Neuronal stem cell (in vitro differentiated cells): ENCODE results near the gene CDC25B.

Source experiments
- DNase-seq: peaks from one replicate; pipeline ENCODE4 v3.0.0-alpha.2; 2013; ENCODE audit warnings: low spot score
- H2AFZ ChIP-seq: one replicate; pipeline ENCODE4 v1.6.1; 2013; ENCODE audit warnings: mild to moderate bottlenecking, low read length, inconsistent platforms
- H2AK5ac ChIP-seq: 2 replicates; pipeline ENCODE4 v1.6.1; 2013; ENCODE audit warnings: low read depth, mild to moderate bottlenecking, inconsistent platforms, low read length, moderate library complexity, mixed read lengths
- H2BK120ac ChIP-seq: 2 replicates; pipeline ENCODE4 v1.6.1; 2013; ENCODE audit warnings: low read depth, mild to moderate bottlenecking, inconsistent platforms, low read length, moderate library complexity, mixed read lengths
- H2BK12ac ChIP-seq: one replicate; pipeline ENCODE4 v1.6.1; 2013; ENCODE audit warnings: low read length, inconsistent platforms
- H2BK15ac ChIP-seq: 2 replicates; pipeline ENCODE4 v1.6.1; 2013; ENCODE audit warnings: mild to moderate bottlenecking, low read length, inconsistent platforms, mixed read lengths
- H2BK5ac ChIP-seq: one replicate; pipeline ENCODE4 v1.6.1; 2013; ENCODE audit warnings: inconsistent platforms, mild to moderate bottlenecking, low read length, moderate library complexity
- H3K14ac ChIP-seq: one replicate; pipeline ENCODE4 v1.6.1; 2013; ENCODE audit warnings: low read length, inconsistent platforms
- H3K18ac ChIP-seq: 2 replicates; pipeline ENCODE4 v1.6.1; 2013; ENCODE audit warnings: low read length, inconsistent platforms
- H3K23ac ChIP-seq: 2 replicates; pipeline ENCODE4 v1.6.1; 2013; ENCODE audit warnings: low read depth, mild to moderate bottlenecking, mixed read lengths, low read length, inconsistent platforms; ENCODE audit not compliant: poor library complexity
- H3K27ac ChIP-seq: replicated peaks from 3 replicates; pipeline ENCODE4 v1.5.1; 2013; ENCODE audit warnings: low read length, inconsistent platforms
- H3K27me3 ChIP-seq, 3 experiments: 2 replicates each; pipeline ENCODE4 v1.6.1; 2013; ENCODE audit warnings: low read length in 3 of 3, mild to moderate bottlenecking in 2 of 3, inconsistent platforms in 1 of 3, low read depth in 1 of 3, mixed read lengths in 1 of 3, moderate library complexity in 1 of 3; ENCODE audit not compliant: control insufficient read depth in 3 of 3, insufficient read depth in 3 of 3
- H3K36me3 ChIP-seq, 2 donors: replicated peaks in 1 of 2; 2 replicates each; pipeline ENCODE4 v1.6.1; 2013; ENCODE audit warnings: low read length in 2 of 2; ENCODE audit not compliant: control insufficient read depth in 2 of 2, insufficient read depth in 2 of 2
- H3K4ac ChIP-seq: 2 replicates; pipeline ENCODE4 v1.6.1; 2013; ENCODE audit warnings: inconsistent platforms, mild to moderate bottlenecking, low read length, moderate library complexity
- H3K4me1 ChIP-seq, 2 donors: 1 replicate in 1 of 2; 2 replicates in 1 of 2; pipeline ENCODE4 v1.6.1; 2013; ENCODE audit warnings: low read length in 2 of 2, low read depth in 1 of 2; ENCODE audit not compliant: control insufficient read depth in 2 of 2, insufficient read depth in 1 of 2
- H3K4me2 ChIP-seq: one replicate; pipeline ENCODE4 v1.6.1; 2013; ENCODE audit warnings: mild to moderate bottlenecking, low read length, inconsistent platforms; ENCODE audit not compliant: insufficient read depth, poor library complexity, severe bottlenecking
- H3K4me3 ChIP-seq, 2 donors: 2 replicates each; pipeline ENCODE4 v1.5.1; 2013; ENCODE audit warnings: low read length in 2 of 2, mild to moderate bottlenecking in 2 of 2, inconsistent platforms in 1 of 2, moderate library complexity in 1 of 2
- H3K79me1 ChIP-seq: one replicate; pipeline ENCODE4 v1.6.1; 2013; ENCODE audit warnings: low read depth, mild to moderate bottlenecking, inconsistent platforms, low read length, moderate library complexity
- H3K9ac ChIP-seq: one replicate; pipeline ENCODE4 v1.6.1; 2013; ENCODE audit warnings: mild to moderate bottlenecking, low read depth, low read length, inconsistent platforms; ENCODE audit not compliant: poor library complexity
- H3K9me3 ChIP-seq, 2 donors: replicated peaks in 1 of 2; 2 replicates each; pipeline versions ENCODE3 to v1.6.1; 2013; ENCODE audit warnings: low read length in 2 of 2, mild to moderate bottlenecking in 2 of 2, inconsistent platforms in 1 of 2, low read depth in 1 of 2, mixed read lengths in 1 of 2, moderate library complexity in 1 of 2; ENCODE audit not compliant: control insufficient read depth in 2 of 2, insufficient read depth in 1 of 2
- H4K8ac ChIP-seq: one replicate; pipeline ENCODE4 v1.6.1; 2013; ENCODE audit warnings: low read depth, mild to moderate bottlenecking, inconsistent platforms, low read length, moderate library complexity
- H4K91ac ChIP-seq: one replicate; pipeline ENCODE4 v1.6.1; 2013; ENCODE audit warnings: low read length, low read depth, mild to moderate bottlenecking, inconsistent platforms; ENCODE audit not compliant: poor library complexity
- WGBS, 2 donors: extraction: QIAGEN DNeasy Blood & Tissue Kit; methylation state at CpG; one replicate each; pipeline ENCODE4 v1.1.7; 2013; ENCODE audit warnings: missing lambda C conversion rate in 2 of 2, mixed read lengths in 1 of 2; ENCODE audit not compliant: insufficient read length in 2 of 2, insufficient replicate concordance in 1 of 2; ENCODE audit errors: extremely low coverage in 2 of 2; 5-methylcytosine and 5-hydroxymethylcytosine counted together

CDC25B gene

DNA sequence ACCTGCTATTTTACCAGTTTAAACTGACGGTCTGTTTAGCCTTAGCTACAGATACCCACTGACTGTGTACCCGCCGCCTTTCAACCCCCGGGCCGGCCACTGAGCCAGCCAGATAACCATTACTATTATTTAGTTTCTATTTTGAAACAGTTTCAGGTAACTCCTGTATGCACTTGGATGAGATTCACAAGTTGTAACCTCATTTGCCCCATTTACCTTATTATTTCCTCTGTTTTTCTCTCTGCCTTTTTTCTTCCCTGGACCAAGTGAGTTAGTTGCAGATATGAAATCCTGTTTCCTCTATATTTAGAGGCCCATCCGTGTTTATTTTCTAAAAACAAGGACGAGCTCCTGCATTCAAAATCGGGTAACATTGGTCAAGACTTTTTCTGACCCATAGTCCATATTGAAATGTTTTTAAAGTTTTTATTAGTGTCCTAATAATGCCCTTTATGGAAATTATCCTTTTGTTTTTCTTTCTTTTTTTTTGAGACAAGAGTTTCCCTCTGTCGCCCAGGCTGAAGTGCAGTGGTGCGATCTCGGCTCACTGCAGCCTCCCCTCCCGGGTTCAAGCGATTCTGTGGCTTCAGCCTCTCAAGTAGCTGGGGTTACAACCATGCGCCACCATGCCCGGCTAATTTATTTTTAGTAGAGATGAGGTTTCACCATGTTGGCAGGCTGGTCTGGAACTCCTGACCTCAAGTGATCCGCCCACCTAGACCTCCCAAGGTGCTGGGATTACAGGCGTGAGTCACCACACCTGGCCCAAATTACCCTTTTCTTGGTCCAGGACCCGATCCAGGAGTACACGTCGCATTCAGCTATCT, 25.0 kb downstream of the CDC25B start:
- Histone ChIP-seq H2AK5ac (no peak overlapping the region), H3K18ac (peak overlapping the region; percentile 87), H2BK12ac (no peak overlapping the region), H3K27me3 (no peaks in the 10 kb centered on the region), H3K4ac (no peak overlapping the region), H2BK15ac (no peak overlapping the region), H3K36me3 (peaks cover 6 to 24% of the 10 kb centered on the region in 2 donors), H3K9me3 (no peaks in the 10 kb centered on the region), H3K4me1 (peaks cover 5 to 6% of the 10 kb centered on the region in 2 donors), H3K4me3 (peak overlapping the region; percentile 82 to 94), H2AFZ (peak overlapping the region; percentile 100), H3K23ac (no peak overlapping the region), H2BK5ac (no peak overlapping the region), H3K14ac (no peak overlapping the region), H3K9ac (no peak overlapping the region), H4K91ac (no peak overlapping the region), H3K27ac (peak overlapping the region; percentile 29), H2BK120ac (no peak overlapping the region), H3K4me2 (peak overlapping the region; percentile 78), H4K8ac (no peak overlapping the region), H3K79me1 (peaks cover 3% of the 10 kb centered on the region)
- no CpG with 5 or more reads among the region's 20 CpGs for WGBS, 2 donors
- DNase-seq, result no peak

DNA sequence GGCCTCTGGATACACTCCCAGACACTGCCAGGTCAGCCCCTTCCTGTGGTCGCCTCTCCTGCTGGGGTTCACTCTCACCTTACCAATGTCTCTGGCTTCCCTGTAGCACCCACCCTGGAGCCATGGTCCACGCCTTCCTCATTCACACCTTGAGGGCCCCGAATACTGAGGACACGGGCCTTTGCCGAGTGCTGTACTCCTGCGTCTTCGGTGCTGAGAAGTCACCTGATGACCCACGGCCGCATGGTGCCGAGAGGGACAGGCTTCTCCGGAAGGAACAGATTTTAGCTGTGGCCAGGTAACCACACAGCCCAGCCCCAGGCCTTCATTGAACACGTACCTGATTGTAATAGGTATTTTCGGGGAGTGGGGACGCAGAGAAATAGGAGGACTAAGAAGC, 25.9 kb downstream of the CDC25B start:
- no peak overlapping the region for H2BK120ac ChIP-seq
- H2AK5ac ChIP-seq, result no peak overlapping the region
- H3K4ac ChIP-seq, result no peak overlapping the region
- no peak overlapping the region for H4K8ac ChIP-seq
- H2BK5ac ChIP-seq, result no peak overlapping the region
- no peak overlapping the region for H3K18ac ChIP-seq
- no peak overlapping the region for H3K4me2 ChIP-seq
- no peaks in the 10 kb centered on the region for H3K27me3 ChIP-seq
- no peak overlapping the region for H3K14ac ChIP-seq
- H2BK15ac ChIP-seq, result no peak overlapping the region
- no peak for DNase-seq
- H3K36me3 ChIP-seq, result peaks cover 6 to 24% of the 10 kb centered on the region in 2 donors
- no CpG with 5 or more reads among the region's 14 CpGs for WGBS, 2 donors
- peaks cover 3 to 5% of the 10 kb centered on the region in 2 donors for H3K4me1 ChIP-seq
- no peaks in the 10 kb centered on the region for H3K9me3 ChIP-seq
- no peak overlapping the region for H3K4me3 ChIP-seq
- H3K79me1 ChIP-seq, result peaks cover 3% of the 10 kb centered on the region
- H4K91ac ChIP-seq, result no peak overlapping the region
- H3K27ac ChIP-seq, result no peak overlapping the region
- no peak overlapping the region for H3K23ac ChIP-seq
- H2BK12ac ChIP-seq, result no peak overlapping the region
- H2AFZ ChIP-seq, result no peak overlapping the region
- no peak overlapping the region for H3K9ac ChIP-seq

DNA sequence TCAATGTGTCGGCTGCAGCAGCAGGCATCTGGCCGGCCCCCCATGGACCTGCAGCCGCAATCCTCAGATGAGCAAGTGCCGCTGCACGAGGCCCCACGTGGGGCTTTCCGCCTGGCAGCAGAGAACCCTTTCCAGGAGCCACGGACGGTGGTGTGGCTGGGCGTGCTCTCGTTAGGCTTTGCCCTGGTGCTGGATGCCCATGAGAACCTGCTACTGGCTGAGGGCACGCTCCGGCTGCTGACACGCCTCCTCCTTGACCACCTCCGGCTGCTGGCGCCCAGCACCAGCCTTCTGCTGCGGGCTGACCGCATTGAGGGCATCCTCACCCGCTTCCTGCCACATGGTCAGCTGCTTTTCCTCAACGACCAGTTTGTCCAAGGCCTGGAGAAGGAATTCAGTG, 27.8 kb downstream of the CDC25B start:
- H3K9ac ChIP-seq, result peak overlapping the region; percentile 40
- no peak overlapping the region for H2AFZ ChIP-seq
- H2BK12ac ChIP-seq, result no peak overlapping the region
- peaks cover 8 to 24% of the 10 kb centered on the region in 2 donors for H3K36me3 ChIP-seq
- H3K23ac ChIP-seq, result no peak overlapping the region
- no peak overlapping the region for H3K27ac ChIP-seq
- H2BK120ac ChIP-seq, result no peak overlapping the region
- no peaks in the 10 kb centered on the region for H3K9me3 ChIP-seq
- H2BK15ac ChIP-seq, result peak overlapping the region; percentile 91
- H4K8ac ChIP-seq, result no peak overlapping the region
- no peak overlapping the region for H2AK5ac ChIP-seq
- no peak for DNase-seq
- no CpG with 5 or more reads among the region's 20 CpGs for WGBS, 2 donors
- no peak overlapping the region for H3K18ac ChIP-seq
- peaks cover 3% of the 10 kb centered on the region in 2 donors for H3K4me1 ChIP-seq
- H3K27me3 ChIP-seq, result no peaks in the 10 kb centered on the region
- H3K4me3 ChIP-seq, result no peak overlapping the region
- H3K4ac ChIP-seq, result peak overlapping the region; percentile 66
- no peak overlapping the region for H3K4me2 ChIP-seq
- peaks cover 5% of the 10 kb centered on the region for H3K79me1 ChIP-seq
- no peak overlapping the region for H4K91ac ChIP-seq
- no peak overlapping the region for H2BK5ac ChIP-seq
- H3K14ac ChIP-seq, result no peak overlapping the region

DNA sequence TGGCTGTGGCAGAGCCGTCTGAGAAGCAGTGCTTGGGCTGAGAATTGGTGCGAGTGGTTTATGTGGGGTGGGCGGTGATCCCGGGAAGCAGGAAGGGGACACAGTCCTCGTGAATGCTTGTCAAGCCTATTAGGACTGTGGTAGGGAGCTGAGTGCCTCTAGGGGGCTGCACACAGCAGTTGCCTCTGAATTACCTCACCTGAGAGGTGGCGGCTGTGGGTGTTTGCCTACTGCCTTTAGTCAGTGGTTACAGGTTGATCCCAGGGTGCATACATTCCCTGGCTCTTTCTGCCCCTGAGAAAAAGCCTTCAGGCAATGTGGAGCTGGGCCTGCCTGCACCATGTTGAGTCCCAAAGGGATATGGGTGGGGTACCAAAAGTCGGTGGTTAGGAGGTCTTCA, 29.4 kb downstream of the CDC25B start:
- Histone ChIP-seq H3K23ac (no peak overlapping the region), H3K27ac (no peak overlapping the region), H3K9ac (no peak overlapping the region), H2BK15ac (no peak overlapping the region), H3K9me3 (no peaks in the 10 kb centered on the region), H3K36me3 (peaks cover 8 to 24% of the 10 kb centered on the region in 2 donors), H3K4me1 (no peaks in the 10 kb centered on the region), H3K27me3 (no peaks in the 10 kb centered on the region), H2BK5ac (no peak overlapping the region), H4K91ac (no peak overlapping the region), H3K18ac (no peak overlapping the region), H2AFZ (no peak overlapping the region), H3K14ac (no peak overlapping the region), H2AK5ac (no peak overlapping the region), H3K4me3 (no peak overlapping the region), H3K79me1 (peaks cover 5% of the 10 kb centered on the region), H3K4ac (no peak overlapping the region), H4K8ac (no peak overlapping the region), H3K4me2 (no peak overlapping the region), H2BK120ac (no peak overlapping the region), H2BK12ac (no peak overlapping the region)
- DNase-seq, result no peak
- WGBS, 2 donors, result no CpG with 5 or more reads among the region's 7 CpGs
